ENCODE results near the gene PTTG1IP.

DNA sequence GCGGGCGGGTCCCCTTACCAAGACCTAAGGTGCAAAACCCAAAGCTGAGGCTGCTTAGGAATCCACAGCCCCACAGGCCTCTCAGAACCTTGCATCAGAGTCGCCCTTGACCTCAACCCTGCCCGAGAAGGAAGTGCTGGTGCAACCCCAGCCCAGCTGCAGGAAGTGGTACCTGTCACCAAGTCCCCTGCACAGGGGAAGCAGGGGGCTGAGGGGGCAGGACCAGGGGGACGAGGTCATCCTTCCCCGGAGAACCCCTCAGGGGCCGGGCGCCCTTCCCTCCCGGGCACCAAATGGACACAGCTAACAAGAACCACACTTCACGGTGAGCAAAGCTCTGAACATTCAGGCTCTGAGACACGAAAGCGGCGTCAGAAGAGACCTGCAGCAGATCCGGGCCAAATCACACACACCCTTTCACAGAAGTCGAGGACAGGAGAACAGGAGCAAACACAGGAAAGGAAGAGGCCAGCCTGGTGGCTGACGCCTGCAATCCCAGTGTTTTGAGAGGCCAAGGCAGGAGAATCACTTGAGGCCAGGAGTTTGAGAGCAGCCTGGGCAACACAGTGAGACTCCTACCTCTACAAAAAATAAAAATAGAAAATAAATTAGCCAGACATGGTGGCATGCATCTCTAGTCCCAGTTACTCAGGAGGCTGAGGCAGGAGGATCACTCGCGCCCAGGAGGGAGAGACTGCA, 40.8 kb upstream of the PTTG1IP start:
- TF ChIP-seq EZH2 (IDR thresholded peaks at IDR 0.05; ENCODE audit: insufficient read depth, poor library complexity, severe bottlenecking) (no peak), EZH2phosphoT487 (IDR thresholded peaks at IDR 0.05; ENCODE audit: insufficient read depth, low read depth) (no peak)
